Nucleus accumbens (tissue), 56 donors: ENCODE results near the gene HOXA5.

Source experiments
- DNase-seq, 56 donors: peaks; one replicate each; lab custom pipeline; 2025; lab: John Stamatoyannopoulos, UW

HOXA5 gene

DNA sequence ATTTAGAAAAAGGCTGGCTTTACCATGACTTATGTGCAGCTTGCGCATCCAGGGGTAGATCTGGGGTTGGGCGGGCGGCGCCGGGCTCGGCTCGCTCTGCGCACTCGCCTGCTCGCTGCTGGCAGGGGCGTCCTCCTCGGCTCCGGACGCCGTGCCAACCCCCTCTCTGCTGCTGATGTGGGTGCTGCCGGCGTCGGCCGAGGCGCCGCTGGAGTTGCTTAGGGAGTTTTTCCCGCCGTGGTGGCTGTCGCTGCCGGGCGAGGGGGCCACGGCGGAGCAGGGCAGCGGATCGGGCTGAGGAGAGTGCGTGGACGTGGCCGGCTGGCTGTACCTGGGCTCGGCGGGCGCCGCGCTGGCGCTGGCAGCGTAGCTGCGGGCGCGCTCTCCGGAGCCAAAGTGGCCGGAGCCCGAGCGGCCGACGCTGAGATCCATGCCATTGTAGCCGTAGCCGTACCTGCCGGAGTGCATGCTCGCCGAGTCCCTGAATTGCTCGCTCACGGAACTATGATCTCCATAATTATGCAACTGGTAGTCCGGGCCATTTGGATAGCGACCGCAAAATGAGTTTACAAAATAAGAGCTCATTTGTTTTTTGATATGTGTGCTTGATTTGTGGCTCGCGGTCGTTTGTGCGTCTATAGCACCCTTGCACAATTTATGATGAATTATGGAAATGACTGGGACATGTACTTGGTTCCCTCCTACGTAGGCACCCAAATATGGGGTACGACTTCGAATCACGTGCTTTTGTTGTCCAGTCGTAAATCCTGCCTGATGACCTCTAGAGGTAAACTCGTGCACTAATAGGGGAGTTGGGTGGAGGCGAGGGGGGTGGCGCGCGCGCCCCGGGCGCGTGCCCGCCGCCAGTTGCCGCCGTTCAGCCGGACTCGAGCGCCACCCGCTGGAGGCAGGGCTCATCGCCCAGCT, at the start of gene HOXA5:
TSS of gene HOXA5 (minus strand) at position 659 of the 927 bp plus-strand sequence. CDS start at position 585, 74 bp downstream.
- DNase-seq, result no peak

DNA sequence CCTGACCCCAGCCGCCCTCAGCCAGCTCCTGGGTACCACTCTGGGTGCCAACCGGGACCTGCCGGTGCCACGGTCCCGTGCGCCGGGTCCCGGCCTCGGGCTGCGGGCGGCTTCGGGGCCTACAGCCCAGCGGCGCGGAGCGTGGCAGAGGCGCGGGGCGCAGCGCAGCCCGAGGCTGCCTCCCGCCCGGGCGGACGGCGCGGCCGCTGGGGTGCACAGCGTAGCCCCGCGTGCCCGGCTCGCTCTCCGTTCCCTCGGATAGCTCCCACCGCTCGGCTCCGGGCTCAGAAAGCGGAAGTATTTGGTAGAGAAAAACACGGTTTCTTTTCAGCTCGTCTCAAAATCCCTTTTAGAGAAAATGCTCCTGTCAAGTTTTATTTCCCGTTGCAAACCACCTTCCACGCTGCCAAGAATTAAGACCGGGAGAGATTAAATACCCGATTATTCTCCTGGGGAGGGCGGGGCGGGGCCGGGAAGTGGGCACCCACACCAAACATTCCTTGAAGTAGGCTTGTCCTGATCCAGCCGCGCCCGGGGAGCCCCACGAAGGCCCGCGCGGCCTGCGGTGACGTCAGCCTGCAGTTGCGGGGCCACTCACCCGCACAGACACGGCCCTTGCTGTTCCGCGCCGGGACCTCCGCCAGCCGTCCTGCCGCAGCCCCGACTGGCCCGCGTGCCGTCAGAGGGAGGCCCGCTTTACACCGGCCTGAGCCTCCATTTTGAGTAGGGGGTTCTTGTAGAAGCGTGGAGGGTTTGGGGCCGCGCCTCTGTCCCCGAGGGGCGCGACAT, 49.3 kb upstream of the HOXA5 start:
- no peak for DNase-seq

DNA sequence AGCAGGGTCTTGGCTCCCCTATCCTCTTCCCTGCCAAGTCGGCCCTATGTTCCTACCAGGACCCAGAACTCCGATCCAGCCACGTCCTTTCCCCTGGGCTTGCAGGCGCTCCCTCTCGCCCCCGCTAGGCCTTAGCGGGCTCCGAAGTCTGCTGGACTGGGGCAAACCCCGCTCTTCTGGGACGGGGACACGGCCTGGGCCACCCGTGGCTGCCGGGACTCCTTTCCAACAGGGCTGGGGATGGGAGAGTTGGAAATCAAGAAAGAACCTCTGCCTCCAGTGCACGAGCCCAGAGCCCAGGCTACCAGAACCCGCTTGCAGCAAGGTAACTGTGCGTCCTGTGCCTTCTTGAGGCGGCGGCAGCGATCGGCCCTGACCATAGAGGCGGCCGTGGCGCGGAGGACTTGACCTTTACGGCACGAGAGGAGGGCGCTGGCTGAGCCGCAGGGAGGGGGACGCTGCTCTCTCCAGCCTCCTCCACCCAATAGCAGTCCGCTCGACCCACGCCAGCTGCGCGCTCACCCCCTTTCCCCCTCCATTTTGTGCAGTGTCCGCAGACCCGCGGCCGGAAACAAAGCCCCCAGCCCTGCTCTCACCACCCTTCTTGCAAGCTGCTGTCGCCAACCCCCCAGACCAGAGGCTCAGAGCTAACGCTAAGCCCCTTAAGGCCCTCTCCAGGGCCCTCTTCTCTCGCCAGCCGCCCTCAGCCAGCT, 48.5 kb upstream of the HOXA5 start:
- DNase-seq, result no peak

DNA sequence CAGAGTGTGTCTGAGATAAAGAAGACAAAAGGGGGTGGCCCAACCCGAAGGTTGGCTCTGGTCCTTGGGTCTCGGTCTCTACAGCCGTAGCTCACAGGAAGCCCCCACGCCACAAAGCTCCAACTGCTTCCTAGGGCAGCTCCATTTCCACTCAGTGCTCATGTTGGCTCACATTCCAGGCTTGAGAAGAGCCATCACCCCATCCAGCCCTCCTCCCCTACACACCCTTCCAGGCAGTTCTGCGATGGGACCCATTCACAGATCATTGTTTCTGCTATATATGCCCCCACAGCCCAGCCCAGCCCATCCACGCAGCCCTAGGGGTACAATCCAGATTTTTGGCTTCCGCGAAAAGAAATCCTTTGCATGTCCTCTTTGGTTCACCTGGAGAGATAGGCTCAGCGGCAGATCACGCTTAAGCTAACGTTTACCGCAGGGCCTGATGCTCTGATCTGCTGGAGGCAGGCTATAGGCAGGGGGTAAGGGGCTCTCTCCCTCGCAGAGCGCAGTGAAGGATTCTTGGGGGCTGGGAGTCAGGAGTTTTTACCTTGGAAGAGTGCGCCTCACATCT, 47.8 kb upstream of the HOXA5 start:
- no peak for DNase-seq

DNA sequence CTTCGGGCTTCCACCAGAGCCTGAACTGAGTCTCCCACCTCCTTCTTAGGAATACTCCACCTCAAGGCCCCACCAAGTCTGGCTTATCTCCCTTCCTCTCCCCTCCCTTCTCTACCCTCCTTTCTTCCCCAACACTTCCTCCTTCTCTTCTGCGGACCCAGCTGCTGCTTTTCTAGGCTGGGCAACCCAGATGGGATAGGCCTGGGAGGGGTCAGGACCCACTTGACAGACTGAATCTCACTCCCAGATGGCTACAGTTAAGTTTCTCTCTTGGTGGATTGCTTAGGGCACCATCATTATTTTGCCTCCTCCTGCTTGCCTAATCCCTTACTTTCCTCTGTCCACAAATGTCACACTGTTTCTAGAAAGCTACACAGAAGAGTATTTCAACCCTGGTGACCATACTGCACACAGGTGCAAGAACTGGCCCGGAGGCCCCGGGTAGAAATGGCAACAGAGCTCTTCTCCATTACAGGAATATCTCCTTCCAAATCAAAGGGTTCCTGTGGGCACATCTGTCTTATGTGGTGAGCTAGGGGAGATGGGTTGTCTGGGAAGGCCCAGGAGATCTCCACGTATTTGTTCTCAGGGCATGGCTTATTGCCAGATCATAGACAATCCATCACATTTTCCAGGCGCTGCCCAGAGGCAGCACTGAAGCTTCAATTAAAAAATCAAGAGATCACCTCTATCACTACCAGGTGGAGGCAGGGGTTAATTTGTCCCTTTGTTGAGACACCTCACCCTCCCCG, 46.7 kb upstream of the HOXA5 start:
- no peak for DNase-seq

DNA sequence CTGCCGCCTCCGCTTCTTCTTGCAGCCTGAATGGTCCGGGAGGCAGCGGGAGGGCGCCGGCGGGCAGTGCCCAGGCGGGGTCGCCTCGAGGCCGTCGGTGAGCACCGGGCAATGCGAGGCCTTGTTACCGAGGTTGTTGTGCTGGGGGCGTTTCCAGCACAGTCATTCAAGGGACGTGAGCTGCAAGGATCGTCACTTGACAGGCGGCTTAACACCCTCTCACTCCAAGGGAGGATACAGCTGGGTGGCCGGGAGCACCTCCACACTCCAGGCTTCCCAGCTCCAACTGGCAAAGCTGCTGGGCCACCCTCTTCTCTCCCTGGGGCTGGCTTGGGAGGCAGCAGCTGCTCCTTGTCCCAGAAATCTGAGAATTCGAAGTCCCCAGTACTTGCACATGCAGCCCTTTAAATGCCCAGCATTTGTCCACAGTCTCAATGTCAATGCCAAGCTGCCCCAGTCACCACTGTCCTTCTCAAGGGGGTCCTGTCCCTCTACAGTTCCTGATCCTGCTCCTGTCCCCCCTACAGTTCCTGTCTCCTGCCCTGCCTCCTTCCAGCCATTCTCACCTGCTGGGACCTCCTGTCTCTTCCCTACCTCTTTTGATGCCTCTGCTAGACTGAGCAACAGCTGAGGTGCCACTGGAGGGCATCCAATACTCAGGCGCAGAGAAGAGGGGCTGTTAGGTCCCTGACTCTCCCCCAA, 46.0 kb upstream of the HOXA5 start:
- DNase-seq, result no peak

DNA sequence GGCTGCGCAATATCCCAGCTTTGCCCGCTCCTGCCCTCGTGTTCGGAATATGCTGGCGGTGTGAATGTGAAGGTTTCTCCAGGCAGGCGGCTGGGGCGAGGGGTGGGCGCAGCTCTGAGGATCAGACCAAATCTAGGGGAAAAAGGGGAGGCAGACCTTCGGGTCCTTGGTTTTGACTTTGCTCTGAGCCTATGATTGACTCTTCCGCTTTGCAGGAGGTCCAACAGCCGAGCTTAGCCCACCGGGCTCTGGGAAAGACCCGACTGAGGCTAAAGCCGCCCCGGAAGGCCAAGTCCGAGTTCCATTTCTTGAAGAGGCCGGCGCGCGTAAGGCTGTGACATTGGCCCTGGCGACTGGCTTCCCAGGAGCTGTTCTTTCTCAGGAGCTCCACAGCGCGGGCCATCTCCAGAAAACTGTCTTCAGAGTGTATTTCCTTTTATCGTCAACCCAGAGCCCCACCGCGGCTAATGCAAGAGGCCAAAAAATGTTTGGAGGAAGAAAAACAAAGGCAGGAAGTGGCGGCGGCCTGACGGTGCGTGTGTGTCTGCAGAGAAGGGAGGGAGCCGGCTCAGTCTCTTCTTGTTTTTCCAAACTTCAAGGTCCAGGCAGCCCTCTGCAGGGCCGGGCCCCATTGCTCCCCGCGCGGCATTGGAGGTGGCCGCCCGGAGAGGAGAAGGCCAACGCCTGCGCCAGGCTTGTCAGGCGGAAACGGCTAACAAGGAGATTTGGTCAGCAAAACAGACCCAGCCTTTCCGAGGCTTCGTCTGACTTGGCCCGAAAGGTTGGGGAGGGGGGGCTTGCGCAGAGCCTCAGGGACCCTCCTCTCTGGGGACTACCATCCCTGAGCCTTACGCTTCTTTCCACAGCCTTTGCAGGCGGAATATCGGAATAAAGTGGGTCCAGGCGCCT, 45.2 kb upstream of the HOXA5 start:
- DNase-seq, result no peak

DNA sequence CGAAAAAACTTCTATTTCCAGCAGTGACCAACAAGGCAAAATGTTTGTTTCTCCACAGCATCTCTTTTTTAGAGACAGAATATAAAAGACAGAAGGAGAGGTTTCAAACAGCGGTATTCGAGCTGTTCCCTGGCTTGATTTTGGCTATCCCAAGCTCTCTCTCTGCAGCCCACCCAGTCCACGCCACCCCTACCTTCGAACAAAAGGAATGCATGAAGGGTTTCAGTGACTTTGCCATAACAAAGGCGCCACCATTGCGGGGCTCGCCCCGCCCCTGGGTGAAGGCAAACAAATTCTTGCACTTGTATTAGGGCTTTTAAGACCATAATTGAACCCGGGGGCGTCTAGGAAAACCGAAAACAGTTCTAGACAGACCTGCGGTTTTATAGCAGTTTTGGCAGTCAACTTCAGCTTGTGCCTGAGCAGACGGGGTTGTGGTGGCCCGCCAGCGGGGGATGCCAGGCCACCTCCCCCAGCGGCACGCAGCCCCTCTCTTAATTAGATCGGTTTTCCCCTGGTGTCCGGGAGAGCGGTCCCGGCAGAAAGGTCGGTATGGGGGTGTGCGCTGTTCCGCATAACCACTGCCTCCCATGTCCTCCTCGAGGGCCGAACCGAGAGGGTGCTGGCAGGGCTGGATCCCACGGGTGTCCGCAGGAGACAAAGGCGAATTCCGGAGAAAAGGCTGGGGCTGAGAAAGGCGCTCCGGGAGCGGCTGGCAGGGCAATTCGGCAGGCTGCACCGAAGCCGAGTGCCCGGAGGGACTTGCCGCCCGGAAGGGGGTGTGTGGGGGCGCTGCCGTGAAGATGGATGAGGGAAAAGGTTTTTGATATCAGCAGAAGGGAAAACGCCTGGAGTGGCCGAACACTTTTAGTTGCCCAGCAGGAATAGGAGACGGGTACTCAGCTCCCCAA, 44.2 kb upstream of the HOXA5 start:
- no peak for DNase-seq

DNA sequence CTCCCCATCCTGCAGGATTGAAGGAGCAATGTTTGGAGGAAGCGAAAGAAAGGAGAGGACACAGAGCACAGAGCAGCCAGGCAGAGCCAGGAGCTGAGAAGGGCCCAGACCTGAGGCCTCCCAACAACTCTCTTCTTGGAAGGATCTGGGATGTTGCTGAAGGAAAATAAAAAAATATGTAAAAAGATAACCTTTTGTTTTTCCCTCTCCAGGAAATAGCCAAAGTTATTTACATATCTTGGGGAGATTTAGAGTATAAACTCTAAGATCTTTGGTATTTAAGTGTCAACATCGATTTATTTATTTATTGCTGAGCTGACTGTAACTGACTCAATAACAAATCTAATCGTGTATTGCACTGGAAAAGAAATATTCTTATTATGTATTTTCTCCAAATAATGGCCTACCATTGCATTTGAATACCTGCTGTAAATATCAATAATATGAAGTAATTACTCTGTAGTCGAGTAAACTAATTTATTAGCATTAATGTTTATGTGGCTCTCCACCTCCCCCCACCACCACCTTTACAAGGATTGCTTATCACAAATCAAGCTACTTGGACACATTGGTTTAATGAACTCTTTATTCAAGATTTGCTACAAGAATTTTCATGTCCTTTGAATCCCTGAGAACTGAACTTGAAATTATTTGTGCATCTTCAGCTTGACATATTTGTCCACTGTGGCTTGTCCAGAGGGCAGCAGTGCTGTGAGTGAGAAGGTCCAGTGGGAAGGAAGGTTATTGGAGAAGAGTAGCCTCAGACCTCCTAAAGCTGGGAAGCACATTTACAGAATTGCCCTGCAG, 43.4 kb upstream of the HOXA5 start:
- no peak for DNase-seq

DNA sequence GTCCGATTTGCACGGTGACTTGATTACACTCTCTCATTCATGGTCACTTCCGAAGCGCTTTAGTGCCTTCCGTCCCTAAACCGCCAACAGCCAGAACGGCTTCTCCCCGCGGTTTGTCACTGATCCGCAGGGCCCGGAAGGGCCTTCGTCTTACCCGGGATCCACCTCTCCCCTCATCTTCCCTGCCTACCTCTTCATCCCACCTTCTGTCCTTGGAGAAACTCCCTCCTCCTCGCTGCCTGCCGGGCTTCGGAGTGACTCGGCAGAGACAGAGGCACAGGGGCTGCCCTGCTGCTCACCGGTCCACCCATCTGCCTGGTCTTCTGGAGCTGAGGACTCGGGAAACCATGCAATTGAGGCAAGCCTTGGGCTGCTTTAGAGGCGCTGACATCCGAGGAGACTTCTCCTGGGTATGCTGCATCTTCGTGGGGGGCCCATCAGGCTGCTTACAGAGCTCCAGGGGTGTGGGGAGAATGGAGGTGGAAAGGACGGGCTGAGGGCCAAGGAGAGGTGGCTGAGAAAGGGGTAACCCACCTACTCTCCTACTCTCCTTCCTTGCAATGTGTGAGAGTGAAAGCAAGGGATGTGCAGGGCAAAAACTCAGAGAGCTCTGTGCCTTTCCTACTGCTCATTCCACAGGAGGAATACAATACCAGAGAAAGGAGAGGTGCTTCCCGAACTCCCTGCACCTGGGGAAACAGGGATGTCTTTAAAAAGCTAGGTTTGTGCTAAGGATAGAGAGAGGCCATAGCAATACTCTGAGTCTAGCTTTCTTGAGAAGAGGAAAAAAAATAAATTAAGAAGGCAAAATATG, 42.6 kb upstream of the HOXA5 start:
- DNase-seq, result no peak

DNA sequence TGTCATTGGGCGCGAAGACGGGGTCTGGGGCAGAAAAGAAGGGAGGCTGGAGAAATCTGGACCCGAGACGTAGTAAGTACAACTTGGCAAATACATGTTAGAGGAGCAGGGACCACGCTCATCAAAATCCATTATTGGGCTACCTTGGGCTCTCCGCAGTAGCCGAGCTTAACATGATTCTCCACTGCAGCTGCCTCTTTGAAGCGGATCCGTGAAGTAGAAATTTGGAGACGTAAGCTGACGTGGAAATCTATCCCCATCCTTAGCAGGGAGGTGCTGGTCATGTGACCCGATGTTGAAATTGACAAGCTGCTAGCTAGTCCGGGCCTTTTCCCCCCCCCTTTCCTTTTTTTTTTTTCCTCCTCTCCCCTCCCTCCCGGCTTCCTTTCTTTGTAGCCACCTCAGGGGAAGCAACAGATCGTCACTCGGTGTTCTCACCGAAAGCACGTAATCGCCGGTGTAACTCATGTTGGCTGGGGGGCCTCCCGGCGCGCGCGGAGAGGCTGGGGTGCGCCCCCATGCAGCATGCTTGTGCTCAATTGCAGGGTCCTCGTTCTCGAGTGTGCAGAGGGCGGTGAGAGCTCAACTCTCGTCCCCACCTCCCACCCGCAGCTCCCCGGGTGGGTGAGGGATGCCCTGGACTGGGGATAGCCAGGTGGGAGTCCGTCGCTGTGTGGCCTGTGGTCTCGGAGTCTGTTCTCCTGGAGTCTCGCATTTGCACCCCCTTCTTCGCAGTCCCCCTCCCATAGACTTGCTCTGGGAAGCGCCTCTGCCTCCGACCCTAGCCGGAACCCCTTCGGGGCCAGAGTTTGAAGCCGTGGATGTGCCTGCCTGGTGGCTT, 41.8 kb upstream of the HOXA5 start, which contains the start of gene HOXA11:
TSS of gene HOXA11 (minus strand) at position 220 of the 841 bp plus-strand sequence. CDS start at position 132, 88 bp downstream.
- DNase-seq, result no peak

DNA sequence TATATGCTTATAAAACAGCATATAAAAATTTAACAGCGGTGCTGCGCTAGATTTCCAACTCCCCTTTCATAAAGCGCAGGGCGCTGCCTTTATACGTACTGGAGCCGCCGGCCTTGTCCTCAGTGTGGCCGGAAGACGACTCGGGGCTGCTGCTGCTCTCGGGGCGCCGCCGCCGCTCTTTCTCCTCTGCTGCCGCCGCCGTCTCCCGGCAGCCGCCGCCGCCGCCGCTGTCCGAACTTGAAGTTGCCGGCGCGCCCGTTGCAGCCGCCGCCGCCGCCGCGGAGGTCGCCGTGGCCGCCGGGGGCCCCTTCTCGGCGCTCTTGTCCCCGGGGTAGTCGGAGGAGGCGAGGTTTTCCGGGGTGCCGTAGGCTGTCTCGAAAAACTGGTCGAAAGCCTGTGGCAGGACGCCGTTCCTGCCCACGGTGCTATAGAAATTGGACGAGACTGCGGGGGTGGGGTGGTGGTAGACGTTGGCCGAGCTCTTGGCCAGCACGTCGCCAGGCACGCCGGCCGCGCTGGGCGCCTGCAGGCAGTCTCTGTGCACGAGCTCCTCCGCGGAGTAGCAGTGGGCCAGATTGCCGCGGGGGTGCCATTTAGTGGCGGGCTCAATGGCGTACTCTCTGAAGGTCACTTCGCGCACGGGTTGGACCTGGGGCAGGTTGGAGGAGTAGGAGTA, 41.0 kb upstream of the HOXA5 start:
- no peak for DNase-seq

DNA sequence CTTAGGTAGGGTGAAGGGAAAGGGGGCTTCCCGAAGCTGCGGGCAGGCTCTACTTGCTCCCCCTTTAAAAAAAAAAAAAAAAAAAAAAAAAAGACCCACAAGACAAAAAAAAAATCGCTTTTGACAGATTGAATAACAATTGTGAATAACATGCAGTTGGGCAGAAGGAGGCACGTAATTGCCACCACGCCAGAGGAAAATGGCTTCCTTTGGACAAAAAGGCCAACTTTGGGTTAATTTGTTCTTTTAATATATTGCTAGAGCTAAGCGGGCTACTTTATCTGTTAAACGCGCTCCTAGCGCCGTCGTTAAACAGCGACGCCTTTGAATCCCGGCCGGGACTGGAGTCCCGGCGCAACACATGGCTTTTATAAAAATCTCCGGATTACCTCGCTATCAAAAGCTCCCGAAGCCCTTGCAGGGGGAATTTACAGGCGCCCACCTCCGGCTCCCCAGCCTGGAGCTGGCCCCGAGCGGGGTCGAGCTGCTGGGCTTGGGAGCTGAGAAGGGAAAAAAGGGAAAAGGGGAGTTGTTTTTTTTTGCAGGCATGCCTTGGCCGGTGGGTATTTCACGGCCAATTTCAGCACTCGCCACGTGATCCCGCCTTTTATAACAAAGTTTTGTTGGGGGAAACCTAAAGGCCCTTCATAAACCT, 40.3 kb upstream of the HOXA5 start:
- DNase-seq, result no peak
